Trophoblast cell (in vitro differentiated cells and primary cell): ENCODE data around the gene NFAT5.
"Not testable (repeated sequence)": the region's sequence is repeated elsewhere in the genome, so short reads cannot be mapped to it uniquely, and the experiment has no call there.

Experiments
- DNase-seq, 2 donors: peaks; one replicate each; pipeline ENCODE4 v3.0.0-alpha.2; 2016
- H2AFZ ChIP-seq: 2 replicates; pipeline ENCODE4 v1.6.1; 2013; ENCODE audit warnings: low read length, moderate library complexity, mild to moderate bottlenecking; ENCODE audit not compliant: insufficient read depth, poor library complexity
- H2AK5ac ChIP-seq: 2 replicates; pipeline ENCODE4 v1.6.1; 2013; ENCODE audit warnings: mild to moderate bottlenecking, low read length
- H2BK120ac ChIP-seq: 2 replicates; pipeline ENCODE4 v1.6.1; 2013; ENCODE audit warnings: low read length, mild to moderate bottlenecking, moderate library complexity; ENCODE audit not compliant: insufficient read depth, poor library complexity
- H2BK12ac ChIP-seq: 2 replicates; pipeline ENCODE4 v1.6.1; 2013; ENCODE audit warnings: mild to moderate bottlenecking, low read length, moderate library complexity
- H2BK5ac ChIP-seq: 2 replicates; pipeline ENCODE4 v1.6.1; 2013; ENCODE audit warnings: low read length, low read depth, moderate library complexity, mild to moderate bottlenecking; ENCODE audit not compliant: poor library complexity
- H3K14ac ChIP-seq: 2 replicates; pipeline ENCODE4 v1.6.1; 2013; ENCODE audit warnings: mild to moderate bottlenecking, low read length
- H3K18ac ChIP-seq: 2 replicates; pipeline ENCODE4 v1.6.1; 2013; ENCODE audit warnings: mild to moderate bottlenecking, low read length
- H3K23ac ChIP-seq: 2 replicates; pipeline ENCODE4 v1.6.1; 2013; ENCODE audit warnings: low read length
- H3K27ac ChIP-seq: 2 replicates; pipeline ENCODE4 v1.5.1; 2013; ENCODE audit warnings: low read depth, mild to moderate bottlenecking, inconsistent platforms, low read length, moderate library complexity
- H3K27me3 ChIP-seq: 2 replicates; pipeline ENCODE4 v1.6.1; 2013; ENCODE audit warnings: inconsistent platforms, mild to moderate bottlenecking, low read length, moderate library complexity; ENCODE audit not compliant: insufficient read depth
- H3K36me3 ChIP-seq, 2 experiments: 1 replicate in 1 of 2; 2 replicates in 1 of 2; pipeline ENCODE4 v1.6.1; 2013; ENCODE audit warnings: low read length in 2 of 2, mild to moderate bottlenecking in 2 of 2, moderate library complexity in 1 of 2; ENCODE audit not compliant: insufficient read depth in 2 of 2, control insufficient read depth in 1 of 2
- H3K4ac ChIP-seq: 2 replicates; pipeline ENCODE4 v1.6.1; 2013; ENCODE audit warnings: low read depth, mild to moderate bottlenecking, low read length, moderate library complexity
- H3K4me1 ChIP-seq, 2 experiments: 1 replicate in 1 of 2; 2 replicates in 1 of 2; pipeline ENCODE4 v1.6.1; 2013; ENCODE audit warnings: low read length in 2 of 2, mild to moderate bottlenecking in 2 of 2, moderate library complexity in 1 of 2; ENCODE audit not compliant: insufficient read depth in 2 of 2, control insufficient read depth in 1 of 2
- H3K4me2 ChIP-seq: 2 replicates; pipeline ENCODE4 v1.6.1; 2013; ENCODE audit warnings: inconsistent platforms, mild to moderate bottlenecking, low read length, moderate library complexity
- H3K4me3 ChIP-seq: 2 replicates; pipeline ENCODE4 v1.5.1; 2013; ENCODE audit warnings: mild to moderate bottlenecking, low read depth, low read length, inconsistent platforms
- H3K79me1 ChIP-seq: one replicate; pipeline ENCODE4 v1.6.1; 2013; ENCODE audit warnings: low read length
- H3K79me2 ChIP-seq: 2 replicates; pipeline ENCODE4 v1.6.1; 2013; ENCODE audit warnings: low read length, mild to moderate bottlenecking; ENCODE audit not compliant: control insufficient read depth, insufficient read depth, poor library complexity
- H3K9ac ChIP-seq: 2 replicates; pipeline ENCODE4 v1.6.1; 2013; ENCODE audit warnings: mild to moderate bottlenecking, low read length
- H3K9me3 ChIP-seq: 2 replicates; pipeline ENCODE4 v1.6.1; 2013; ENCODE audit warnings: low read depth, mild to moderate bottlenecking, control low read depth, inconsistent platforms, low read length; ENCODE audit not compliant: insufficient read depth
- H4K12ac ChIP-seq: 2 replicates; pipeline ENCODE4 v1.6.1; 2013; ENCODE audit warnings: low read depth, mild to moderate bottlenecking, low read length, moderate library complexity
- H4K8ac ChIP-seq: 2 replicates; pipeline ENCODE4 v1.6.1; 2013; ENCODE audit warnings: low read depth, mild to moderate bottlenecking, low read length, moderate library complexity
- H4K91ac ChIP-seq: one replicate; pipeline ENCODE4 v1.6.1; 2013; ENCODE audit warnings: low read depth, mild to moderate bottlenecking, low read length, moderate library complexity
- WGBS: extraction: QIAGEN DNeasy Blood & Tissue Kit; methylation state at CpG from one replicate; pipeline ENCODE4 v1.1.7; 2013; ENCODE audit warnings: missing lambda C conversion rate; ENCODE audit not compliant: insufficient read length, insufficient coverage; ENCODE audit errors: extremely low coverage; 5-methylcytosine and 5-hydroxymethylcytosine counted together

Gene NFAT5

DNA sequence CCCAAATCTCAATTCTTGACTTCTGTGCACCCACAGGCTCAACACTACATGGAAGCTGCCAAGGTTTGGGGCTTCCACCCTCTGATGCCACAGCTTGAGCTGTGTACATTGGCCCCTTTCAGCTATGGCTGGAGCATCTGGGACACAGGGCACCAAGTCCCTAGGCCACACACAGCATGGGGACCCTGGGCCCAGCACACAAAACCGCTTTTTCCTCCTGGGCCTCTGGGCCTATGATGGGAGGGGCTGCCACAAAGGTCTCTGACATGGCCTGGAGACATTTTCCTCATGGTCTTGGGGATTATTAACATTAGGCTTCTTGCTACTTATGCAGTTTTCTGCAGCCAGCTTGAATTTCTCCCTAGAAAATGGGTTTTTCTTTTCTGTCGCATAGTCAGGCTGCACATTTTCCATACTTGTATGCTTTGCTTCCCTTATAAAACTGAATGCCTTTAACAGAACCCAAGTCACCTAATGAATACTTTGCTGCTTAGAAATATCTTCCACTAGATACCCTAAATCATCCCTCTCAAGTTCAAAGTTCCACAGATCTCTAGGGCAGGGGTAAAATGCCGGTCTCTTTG, 70.9 kb downstream of the NFAT5 start:
- H2BK12ac ChIP-seq, H3K4me1 ChIP-seq, H3K4ac ChIP-seq, H4K91ac ChIP-seq, H3K9ac ChIP-seq, H3K79me1 ChIP-seq, H3K18ac ChIP-seq, H2BK5ac ChIP-seq, H2BK120ac ChIP-seq, H3K27me3 ChIP-seq, H4K12ac ChIP-seq, H3K14ac ChIP-seq, H4K8ac ChIP-seq, H3K4me2 ChIP-seq, H3K4me3 ChIP-seq, H3K79me2 ChIP-seq, H3K9me3 ChIP-seq, H2AFZ ChIP-seq, H2AK5ac ChIP-seq, H3K27ac ChIP-seq, H3K23ac ChIP-seq, DNase-seq: not testable (repeated sequence)
- H3K36me3 ChIP-seq, result peaks cover 7 to 10% of the 10 kb centered on the region in 2 experiments
- no CpG with 5 or more reads among the region's 3 CpGs for WGBS

DNA sequence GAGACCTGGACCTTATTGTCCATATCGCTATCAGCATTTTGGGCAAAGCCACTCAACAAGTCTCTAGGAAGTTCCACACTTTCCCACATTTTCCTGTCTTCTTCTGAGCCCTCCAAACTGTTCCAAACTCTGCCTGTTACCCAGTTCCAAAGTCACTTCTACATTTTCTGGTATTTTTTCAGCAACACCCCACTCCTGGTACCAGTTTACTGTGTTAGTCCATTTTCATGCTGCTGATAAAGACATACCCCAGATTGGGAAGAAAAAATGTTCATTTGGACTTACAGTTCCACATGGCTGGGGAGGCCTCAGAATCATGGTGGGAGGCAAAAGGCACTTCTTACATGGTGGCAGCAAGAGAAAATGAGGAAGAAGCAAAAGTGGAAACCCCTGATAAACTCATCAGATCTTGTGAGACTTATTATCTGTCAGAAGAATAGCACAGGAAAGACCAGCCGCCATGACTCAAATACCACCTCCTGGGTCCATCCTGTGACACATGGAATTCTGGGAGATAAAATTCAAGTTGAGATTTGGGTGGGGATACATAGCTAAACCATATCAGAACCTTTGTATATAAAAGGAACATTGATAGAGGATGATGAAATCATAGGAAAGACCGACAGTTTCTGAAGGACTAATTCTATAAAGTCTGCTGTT, 71.6 kb downstream of the NFAT5 start:
- not testable (repeated sequence) for H3K9me3 ChIP-seq, H3K4me2 ChIP-seq, H3K4me3 ChIP-seq, H4K91ac ChIP-seq, H2BK12ac ChIP-seq, H3K14ac ChIP-seq, H2BK120ac ChIP-seq, H2AFZ ChIP-seq, H2AK5ac ChIP-seq, H3K4me1 ChIP-seq, H3K27ac ChIP-seq, H4K8ac ChIP-seq, H3K27me3 ChIP-seq, H3K9ac ChIP-seq, H4K12ac ChIP-seq, H3K23ac ChIP-seq, DNase-seq, H2BK5ac ChIP-seq, H3K4ac ChIP-seq, H3K18ac ChIP-seq, H3K79me2 ChIP-seq, H3K79me1 ChIP-seq
- no CpG with 5 or more reads among the region's 3 CpGs for WGBS
- H3K36me3 ChIP-seq, result peaks cover 7 to 10% of the 10 kb centered on the region in 2 experiments

DNA sequence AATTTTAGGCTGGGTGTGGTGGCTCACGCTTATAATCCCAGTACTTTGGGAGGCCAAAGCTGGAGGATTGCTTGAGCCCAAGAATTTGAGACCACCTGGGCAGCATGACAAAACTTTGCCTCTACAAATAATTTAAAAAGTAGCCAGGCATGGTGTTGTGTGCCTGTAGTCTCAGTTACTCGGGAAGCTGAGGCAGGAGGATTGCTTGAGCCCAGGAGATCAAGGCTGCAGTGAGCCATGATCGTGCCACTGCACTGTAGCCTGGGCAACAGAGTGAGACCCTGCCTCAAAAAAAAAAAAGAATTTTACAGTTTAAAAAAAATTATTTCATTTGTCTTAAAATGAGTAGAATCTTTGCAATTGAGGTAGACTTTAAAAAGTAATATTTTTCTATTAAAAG, 78.2 kb downstream of the NFAT5 start:
- not testable (repeated sequence) for H4K12ac ChIP-seq, H4K91ac ChIP-seq, H2BK12ac ChIP-seq, H4K8ac ChIP-seq, H2AFZ ChIP-seq, H3K79me1 ChIP-seq, H3K27ac ChIP-seq, H3K9me3 ChIP-seq, H2BK120ac ChIP-seq, H2BK5ac ChIP-seq, H3K4me3 ChIP-seq, H3K4ac ChIP-seq, H3K79me2 ChIP-seq, H3K9ac ChIP-seq, H3K27me3 ChIP-seq, H2AK5ac ChIP-seq, H3K18ac ChIP-seq, DNase-seq, H3K23ac ChIP-seq, H3K14ac ChIP-seq, H3K4me1 ChIP-seq, H3K36me3 ChIP-seq, H3K4me2 ChIP-seq
- no CpG with 5 or more reads among the region's 3 CpGs for WGBS

DNA sequence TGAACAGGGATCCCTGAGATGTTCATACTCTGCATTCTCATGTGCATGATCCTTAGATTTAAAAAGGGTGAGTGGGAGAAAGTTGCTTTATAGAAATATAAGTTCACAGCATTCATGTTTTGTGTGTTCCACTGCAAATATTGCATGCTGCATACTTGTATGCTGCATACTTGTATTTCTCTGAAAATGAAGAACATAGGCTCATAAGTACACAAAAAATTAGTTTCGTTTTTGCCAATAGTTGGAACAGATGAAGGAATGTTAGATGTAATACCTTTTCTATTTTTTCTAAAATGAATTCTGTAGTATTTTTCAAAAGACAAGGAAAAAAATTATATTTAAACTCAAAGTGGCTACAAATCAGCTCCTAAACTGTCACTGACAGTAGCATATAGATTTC, 79.0 kb downstream of the NFAT5 start:
- Histone ChIP-seq H3K79me2 (no peaks in the 10 kb centered on the region), H2AK5ac (no peak overlapping the region), H2AFZ (no peak overlapping the region), H2BK5ac (no peak overlapping the region), H4K8ac (no peak overlapping the region), H3K27me3 (no peaks in the 10 kb centered on the region), H2BK12ac (no peak overlapping the region), H3K14ac (no peak overlapping the region), H3K18ac (no peak overlapping the region), H3K36me3 (peaks cover 5 to 6% of the 10 kb centered on the region in 2 experiments), H3K79me1 (no peaks in the 10 kb centered on the region), H3K4me3 (no peak overlapping the region), H3K4ac (no peak overlapping the region), H3K23ac (no peak overlapping the region), H4K12ac (no peak overlapping the region), H3K9me3 (no peaks in the 10 kb centered on the region), H3K4me2 (no peak overlapping the region), H3K4me1 (no peaks in the 10 kb centered on the region), H2BK120ac (no peak overlapping the region), H4K91ac (no peak overlapping the region), H3K9ac (no peak overlapping the region), H3K27ac (no peak overlapping the region)
- DNase-seq, result no peak
- WGBS, result no CpG with 5 or more reads among the region's 1 CpG
